GM06990 (cell line): ENCODE results near the gene NTN1.

ENCODE experiments used
- DNase-seq: peaks from one replicate; pipeline ENCODE4 v3.0.0-alpha.2; 2011; ENCODE audit not compliant: insufficient read length; ENCODE audit errors: extremely low read depth
- H3K27me3 ChIP-seq: replicated peaks from 2 replicates; pipeline ENCODE4 v1.6.0; 2011; ENCODE audit warnings: low read length; ENCODE audit not compliant: control insufficient read depth, insufficient read depth
- H3K36me3 ChIP-seq: 2 replicates; pipeline ENCODE4 v1.5.1; 2011; ENCODE audit warnings: low read length; ENCODE audit not compliant: control insufficient read depth, insufficient read depth
- H3K4me3 ChIP-seq: replicated peaks from 2 replicates; pipeline ENCODE4 v1.5.1; 2011; ENCODE audit warnings: low read depth, mild to moderate bottlenecking, control low read depth, low read length
- TF ChIP-seq, protein P1 (sequence below): IDR thresholded peaks from 2 replicates; pipeline ENCODE4 v1.5.1; 2011; ENCODE audit warnings: low read length, control low read depth, mild to moderate bottlenecking, inconsistent platforms; ENCODE audit not compliant: insufficient read depth, poor library complexity, severe bottlenecking

NTN1 gene

DNA sequence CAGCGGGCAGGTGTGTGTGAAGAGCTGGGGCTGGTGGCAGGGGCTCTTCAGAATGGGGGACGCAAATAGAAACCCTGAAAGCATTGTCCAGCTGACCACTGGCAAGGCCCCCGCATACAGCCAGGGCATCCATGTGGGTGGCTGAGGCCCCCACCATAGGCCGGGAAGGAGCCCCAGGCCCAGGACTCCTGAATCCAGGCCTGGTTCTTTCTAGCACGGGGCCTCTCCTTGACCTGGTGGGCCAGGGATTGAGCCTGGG lies 200.5 kb downstream of the NTN1 start:
- TF ChIP-seq, protein P1, sequence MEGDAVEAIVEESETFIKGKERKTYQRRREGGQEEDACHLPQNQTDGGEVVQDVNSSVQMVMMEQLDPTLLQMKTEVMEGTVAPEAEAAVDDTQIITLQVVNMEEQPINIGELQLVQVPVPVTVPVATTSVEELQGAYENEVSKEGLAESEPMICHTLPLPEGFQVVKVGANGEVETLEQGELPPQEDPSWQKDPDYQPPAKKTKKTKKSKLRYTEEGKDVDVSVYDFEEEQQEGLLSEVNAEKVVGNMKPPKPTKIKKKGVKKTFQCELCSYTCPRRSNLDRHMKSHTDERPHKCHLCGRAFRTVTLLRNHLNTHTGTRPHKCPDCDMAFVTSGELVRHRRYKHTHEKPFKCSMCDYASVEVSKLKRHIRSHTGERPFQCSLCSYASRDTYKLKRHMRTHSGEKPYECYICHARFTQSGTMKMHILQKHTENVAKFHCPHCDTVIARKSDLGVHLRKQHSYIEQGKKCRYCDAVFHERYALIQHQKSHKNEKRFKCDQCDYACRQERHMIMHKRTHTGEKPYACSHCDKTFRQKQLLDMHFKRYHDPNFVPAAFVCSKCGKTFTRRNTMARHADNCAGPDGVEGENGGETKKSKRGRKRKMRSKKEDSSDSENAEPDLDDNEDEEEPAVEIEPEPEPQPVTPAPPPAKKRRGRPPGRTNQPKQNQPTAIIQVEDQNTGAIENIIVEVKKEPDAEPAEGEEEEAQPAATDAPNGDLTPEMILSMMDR = no peak
- no peak overlapping the region for H3K4me3 ChIP-seq
- no peaks in the 10 kb centered on the region for H3K36me3 ChIP-seq
- no peaks in the 10 kb centered on the region for H3K27me3 ChIP-seq
- DNase-seq = no peak

DNA sequence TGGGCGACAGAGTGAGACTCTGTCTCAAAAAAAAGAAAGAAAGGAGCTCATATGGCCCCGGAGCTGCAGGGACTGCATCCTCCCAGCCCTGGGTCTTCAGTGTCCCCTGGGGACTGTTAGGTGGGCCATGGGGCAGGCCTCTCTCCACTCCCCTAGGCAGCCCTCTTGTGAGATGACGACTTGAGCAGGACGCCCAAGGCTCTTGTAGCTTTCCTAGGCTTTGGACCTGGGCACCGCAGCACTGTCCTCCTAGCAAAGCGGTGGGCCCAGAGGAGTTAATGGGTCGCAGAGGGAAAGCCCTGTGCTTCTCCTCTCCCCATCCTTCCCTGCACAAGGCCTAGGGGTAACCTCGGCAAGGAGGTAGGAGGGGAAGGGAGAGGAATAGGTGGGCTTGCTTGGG lies 202.2 kb downstream of the NTN1 start:
- Histone ChIP-seq H3K36me3 (no peaks in the 10 kb centered on the region), H3K27me3 (no peaks in the 10 kb centered on the region; the same call in 1 of the 2 replicates), H3K4me3 (no peak overlapping the region)
- DNase-seq = no peak
- TF ChIP-seq, protein P1 = no peak

DNA sequence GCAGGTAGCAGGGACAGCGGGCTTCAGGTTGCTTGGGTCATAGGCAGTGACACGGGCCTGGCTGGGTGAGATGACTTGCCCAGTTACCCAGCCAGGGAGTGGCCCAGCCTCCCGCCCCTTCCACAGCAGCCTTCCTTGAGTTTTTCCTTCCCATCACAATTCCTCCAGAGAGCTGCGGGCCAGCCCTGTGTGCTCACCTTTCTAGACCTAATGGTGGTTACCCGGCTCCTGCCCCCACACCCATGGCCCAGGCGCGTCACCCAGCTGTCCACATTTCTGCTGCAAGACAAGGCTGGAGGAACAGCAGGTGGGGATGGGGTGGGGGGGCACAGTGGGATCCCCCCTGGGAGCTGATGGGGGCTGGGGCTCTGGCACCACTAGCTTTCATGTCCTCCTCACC lies 203.2 kb downstream of the NTN1 start:
- no peak for DNase-seq
- H3K27me3 ChIP-seq = no peaks in the 10 kb centered on the region; the same call in 1 of the 2 replicates
- TF ChIP-seq, protein P1 = no peak
- no peaks in the 10 kb centered on the region for H3K36me3 ChIP-seq
- no peak overlapping the region for H3K4me3 ChIP-seq

DNA sequence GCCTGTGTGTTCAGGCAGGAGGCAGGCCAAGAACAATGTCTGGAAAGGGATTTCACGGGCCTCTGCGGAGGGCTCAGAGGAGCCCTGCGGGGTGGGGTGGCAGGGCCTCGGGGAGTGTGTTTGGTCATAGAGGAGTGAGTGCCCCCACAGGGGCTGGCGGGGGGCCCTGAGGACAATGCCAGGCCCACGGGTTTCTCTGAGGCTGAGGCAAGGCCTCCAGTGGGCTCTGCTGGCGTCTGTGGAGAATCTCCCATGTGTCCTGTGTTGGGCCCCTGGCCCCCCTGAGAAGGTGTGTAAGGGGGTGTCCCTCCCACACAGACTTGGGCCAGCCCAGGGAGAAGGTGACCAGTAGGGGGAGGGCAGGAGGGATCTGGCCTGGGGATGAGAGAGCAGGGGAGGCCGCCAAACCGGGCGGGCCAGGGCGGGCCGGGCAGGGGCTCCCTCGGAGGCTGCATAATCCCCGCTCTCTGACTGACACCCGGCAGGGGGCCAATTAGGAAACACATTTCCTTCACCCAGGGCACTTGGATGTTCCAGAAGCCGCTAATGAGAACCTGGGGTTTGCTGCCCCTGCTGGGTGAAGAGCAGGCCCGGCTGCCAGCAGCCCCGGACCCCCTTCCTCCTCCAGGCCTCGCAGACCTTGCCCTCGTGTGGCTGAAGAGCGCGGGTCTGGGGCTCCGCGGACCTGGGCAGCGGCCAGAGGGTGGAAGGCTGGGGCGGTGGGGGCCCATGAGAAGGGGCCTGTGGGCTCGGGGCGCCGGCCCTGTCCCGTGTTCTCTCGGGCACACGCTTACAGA lies 204.2 kb downstream of the NTN1 start:
- Histone ChIP-seq H3K27me3 (no peaks in the 10 kb centered on the region; the same call in 1 of the 2 replicates), H3K36me3 (no peaks in the 10 kb centered on the region), H3K4me3 (no peak overlapping the region)
- no peak for DNase-seq
- TF ChIP-seq, protein P1 = no peak

DNA sequence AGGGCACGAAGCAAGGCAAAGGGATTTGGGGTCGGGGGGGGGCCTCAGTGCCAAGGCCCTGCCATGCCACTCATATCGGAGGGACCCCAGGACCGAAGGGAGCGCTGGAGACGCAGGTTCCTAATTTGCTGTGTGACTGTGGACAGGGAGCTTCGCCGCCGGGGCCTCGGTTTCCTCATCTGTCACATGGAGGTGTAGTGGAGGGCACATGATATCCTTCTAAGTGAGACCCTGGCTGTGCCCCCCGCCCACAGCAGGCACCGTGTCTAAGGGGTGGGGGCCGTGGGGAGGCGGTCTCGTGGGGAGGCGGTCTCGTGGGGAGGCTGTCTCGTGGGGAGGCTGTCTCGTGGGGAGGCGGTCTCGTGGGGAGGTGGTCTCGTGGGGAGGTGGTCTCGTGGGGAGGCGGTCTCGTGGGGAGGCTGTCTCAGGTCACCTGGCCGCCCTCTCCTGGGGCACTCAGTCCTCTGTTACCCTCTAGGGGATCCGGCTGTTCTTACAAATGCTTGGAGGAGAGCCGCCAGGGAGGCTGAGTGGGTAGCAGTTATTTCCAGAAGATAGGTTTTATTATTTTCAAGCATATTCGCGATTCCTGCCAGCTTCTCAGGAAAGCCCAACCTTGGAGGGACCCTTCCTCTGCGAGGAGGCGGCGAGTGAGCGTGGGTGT lies 205.0 kb downstream of the NTN1 start:
- TF ChIP-seq, protein P1 = no peak
- no peaks in the 10 kb centered on the region for H3K36me3 ChIP-seq
- no peak overlapping the region for H3K4me3 ChIP-seq
- no peak for DNase-seq
- H3K27me3 ChIP-seq = no peaks in the 10 kb centered on the region; the same call in 1 of the 2 replicates
